ENCODE results near the gene CDADC1.

Gene CDADC1

DNA sequence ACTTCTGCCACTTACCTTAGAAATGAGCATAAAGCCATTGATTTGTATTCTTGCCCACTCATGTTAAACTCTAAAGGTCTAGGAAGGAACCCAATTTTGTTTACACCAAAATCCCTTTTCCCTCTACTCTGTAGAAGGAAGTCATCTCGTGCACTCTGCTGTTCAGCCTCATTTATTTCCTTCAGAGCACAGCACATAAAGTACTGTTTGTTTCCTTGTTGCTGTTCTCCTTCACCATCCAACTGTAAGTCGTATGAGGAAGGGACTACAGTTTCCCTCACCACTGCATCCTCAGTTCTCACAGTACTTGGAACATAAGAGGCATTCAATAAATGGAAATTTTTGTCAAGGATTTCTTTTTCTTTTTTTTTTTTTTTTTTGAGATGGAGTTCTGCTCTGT lies 24.6 kb downstream of the CDADC1 start:
- Histone ChIP-seq H3K4me3 (ENCODE audit: low read depth in 1 of 2, low read length in 2 of 2) (no peak overlapping the region), H3K27ac (ENCODE audit: low read length) (no peak overlapping the region), H3K79me2 (ENCODE audit: insufficient read depth, low read length) (no peaks in the 10 kb centered on the region), H3K4me1 (ENCODE audit: insufficient read depth, low read length) (no peaks in the 10 kb centered on the region), H4K20me1 (ENCODE audit: insufficient read depth, low read length) (no peaks in the 10 kb centered on the region), H3K36me3 (ENCODE audit: insufficient read depth, low read length) (peaks cover 20% of the 10 kb centered on the region; the same call in 1 of the 2 replicates), H3K4me2 (ENCODE audit: insufficient read depth, low read length) (no peak overlapping the region), H3K27me3 (ENCODE audit: insufficient read depth, low read length, poor library complexity) (no peaks in the 10 kb centered on the region), H3K9ac (ENCODE audit: low read depth, low read length) (no peak overlapping the region), H2AFZ (ENCODE audit: low read depth, low read length) (no peak overlapping the region), H3K9me3 (ENCODE audit: insufficient read depth, low read length, severe bottlenecking) (no peaks in the 10 kb centered on the region)
- ATAC-seq (ENCODE audit: insufficient read depth, low read depth) (no peak), DNase-seq (no peak)
- no peak for TF ChIP-seq EZH2 (IDR thresholded peaks at IDR 0.05; ENCODE audit: borderline replicate concordance, low read depth, low read length, severe bottlenecking)
- TF ChIP-seq, protein P1, sequence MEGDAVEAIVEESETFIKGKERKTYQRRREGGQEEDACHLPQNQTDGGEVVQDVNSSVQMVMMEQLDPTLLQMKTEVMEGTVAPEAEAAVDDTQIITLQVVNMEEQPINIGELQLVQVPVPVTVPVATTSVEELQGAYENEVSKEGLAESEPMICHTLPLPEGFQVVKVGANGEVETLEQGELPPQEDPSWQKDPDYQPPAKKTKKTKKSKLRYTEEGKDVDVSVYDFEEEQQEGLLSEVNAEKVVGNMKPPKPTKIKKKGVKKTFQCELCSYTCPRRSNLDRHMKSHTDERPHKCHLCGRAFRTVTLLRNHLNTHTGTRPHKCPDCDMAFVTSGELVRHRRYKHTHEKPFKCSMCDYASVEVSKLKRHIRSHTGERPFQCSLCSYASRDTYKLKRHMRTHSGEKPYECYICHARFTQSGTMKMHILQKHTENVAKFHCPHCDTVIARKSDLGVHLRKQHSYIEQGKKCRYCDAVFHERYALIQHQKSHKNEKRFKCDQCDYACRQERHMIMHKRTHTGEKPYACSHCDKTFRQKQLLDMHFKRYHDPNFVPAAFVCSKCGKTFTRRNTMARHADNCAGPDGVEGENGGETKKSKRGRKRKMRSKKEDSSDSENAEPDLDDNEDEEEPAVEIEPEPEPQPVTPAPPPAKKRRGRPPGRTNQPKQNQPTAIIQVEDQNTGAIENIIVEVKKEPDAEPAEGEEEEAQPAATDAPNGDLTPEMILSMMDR (IDR thresholded peaks at IDR 0.05; ENCODE audit: borderline replicate concordance, extremely low read depth, low read length, poor library complexity, severe bottlenecking): no peak

- H3K79me2 ChIP-seq (ENCODE audit: insufficient read depth, low read length): no peaks in the 10 kb centered on the region
- no peak overlapping the region for H3K4me3 ChIP-seq (ENCODE audit: low read depth in 1 of 2, low read length in 2 of 2)
- ATAC-seq (ENCODE audit: insufficient read depth, low read depth): no peak
- no peak overlapping the region for H3K27ac ChIP-seq (ENCODE audit: low read length)
- no peaks in the 10 kb centered on the region for H3K27me3 ChIP-seq (ENCODE audit: insufficient read depth, low read length, poor library complexity)
- H3K4me1 ChIP-seq (ENCODE audit: insufficient read depth, low read length): no peaks in the 10 kb centered on the region
- H2AFZ ChIP-seq (ENCODE audit: low read depth, low read length): no peak overlapping the region
- TF ChIP-seq, protein P1 (IDR thresholded peaks at IDR 0.05; ENCODE audit: borderline replicate concordance, extremely low read depth, low read length, poor library complexity, severe bottlenecking): no peak
- no peak for TF ChIP-seq EZH2 (IDR thresholded peaks at IDR 0.05; ENCODE audit: borderline replicate concordance, low read depth, low read length, severe bottlenecking)
- no peak for DNase-seq
- H3K9ac ChIP-seq (ENCODE audit: low read depth, low read length): no peak overlapping the region
- H4K20me1 ChIP-seq (ENCODE audit: insufficient read depth, low read length): no peaks in the 10 kb centered on the region
- peaks cover 25% of the 10 kb centered on the region for H3K36me3 ChIP-seq (ENCODE audit: insufficient read depth, low read length)
- H3K9me3 ChIP-seq (ENCODE audit: insufficient read depth, low read length, severe bottlenecking): no peaks in the 10 kb centered on the region
- H3K4me2 ChIP-seq (ENCODE audit: insufficient read depth, low read length): no peak overlapping the region
Measured at GRCh38 chr13:49278211-49278610, 30.5 kb downstream of the CDADC1 start.

DNA sequence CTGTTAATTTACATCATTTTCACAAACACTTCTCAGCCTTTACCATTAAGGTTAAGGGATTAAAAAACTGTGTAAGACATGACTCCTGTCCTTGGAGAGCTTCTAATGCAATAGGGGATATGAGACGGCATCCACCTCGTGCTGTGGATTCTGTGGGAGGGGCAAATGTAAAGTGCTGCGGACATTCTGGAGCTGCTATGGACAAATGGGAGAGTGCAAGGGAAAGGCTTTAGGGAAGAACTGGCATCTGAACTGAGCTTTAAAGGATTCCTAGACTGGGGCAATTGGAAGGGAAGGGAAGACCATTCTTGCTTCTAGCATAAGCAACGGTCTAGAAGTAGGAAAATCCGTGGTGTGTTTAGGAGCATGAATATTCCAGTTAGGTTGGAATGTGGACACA lies 31.4 kb downstream of the CDADC1 start:
- Histone ChIP-seq H3K36me3 (ENCODE audit: insufficient read depth, low read length) (peaks cover 25% of the 10 kb centered on the region), H4K20me1 (ENCODE audit: insufficient read depth, low read length) (no peaks in the 10 kb centered on the region), H3K4me2 (ENCODE audit: insufficient read depth, low read length) (no peak overlapping the region), H3K27me3 (ENCODE audit: insufficient read depth, low read length, poor library complexity) (no peaks in the 10 kb centered on the region), H3K79me2 (ENCODE audit: insufficient read depth, low read length) (no peaks in the 10 kb centered on the region), H3K4me3 (ENCODE audit: low read depth in 1 of 2, low read length in 2 of 2) (no peak overlapping the region), H2AFZ (ENCODE audit: low read depth, low read length) (no peak overlapping the region), H3K27ac (ENCODE audit: low read length) (no peak overlapping the region), H3K9me3 (ENCODE audit: insufficient read depth, low read length, severe bottlenecking) (no peaks in the 10 kb centered on the region), H3K4me1 (ENCODE audit: insufficient read depth, low read length) (no peaks in the 10 kb centered on the region), H3K9ac (ENCODE audit: low read depth, low read length) (no peak overlapping the region)
- TF ChIP-seq EZH2 (IDR thresholded peaks at IDR 0.05; ENCODE audit: borderline replicate concordance, low read depth, low read length, severe bottlenecking): no peak
- TF ChIP-seq, protein P1 (IDR thresholded peaks at IDR 0.05; ENCODE audit: borderline replicate concordance, extremely low read depth, low read length, poor library complexity, severe bottlenecking): no peak
- ATAC-seq (ENCODE audit: insufficient read depth, low read depth): no peak
- no peak for DNase-seq

- Histone ChIP-seq H3K79me2 (ENCODE audit: insufficient read depth, low read length) (no peaks in the 10 kb centered on the region), H3K4me2 (ENCODE audit: insufficient read depth, low read length) (no peak overlapping the region), H3K4me3 (ENCODE audit: low read depth in 1 of 2, low read length in 2 of 2) (no peak overlapping the region), H3K4me1 (ENCODE audit: insufficient read depth, low read length) (no peaks in the 10 kb centered on the region), H2AFZ (ENCODE audit: low read depth, low read length) (no peak overlapping the region), H3K27ac (ENCODE audit: low read length) (no peak overlapping the region), H3K27me3 (ENCODE audit: insufficient read depth, low read length, poor library complexity) (no peaks in the 10 kb centered on the region), H3K36me3 (ENCODE audit: insufficient read depth, low read length) (peaks cover 25% of the 10 kb centered on the region), H3K9me3 (ENCODE audit: insufficient read depth, low read length, severe bottlenecking) (no peaks in the 10 kb centered on the region), H4K20me1 (ENCODE audit: insufficient read depth, low read length) (no peaks in the 10 kb centered on the region), H3K9ac (ENCODE audit: low read depth, low read length) (no peak overlapping the region)
- no peak for ATAC-seq (ENCODE audit: insufficient read depth, low read depth)
- DNase-seq: no peak
- no peak for TF ChIP-seq EZH2 (IDR thresholded peaks at IDR 0.05; ENCODE audit: borderline replicate concordance, low read depth, low read length, severe bottlenecking)
- TF ChIP-seq, protein P1 (IDR thresholded peaks at IDR 0.05; ENCODE audit: borderline replicate concordance, extremely low read depth, low read length, poor library complexity, severe bottlenecking): no peak
Measured at GRCh38 chr13:49279885-49280284, 32.2 kb downstream of the CDADC1 start.

Measured in DND-41 (cell line).